DOHH2 (cell line): ENCODE data around the gene SNAPC2.

Experiments used
- EZH2phosphoT487 ChIP-seq: fragments of 200-600 bp; sonication (generic); IDR thresholded peaks from 2 replicates; pipeline ENCODE4 v1.6.1; 2017; ENCODE audit warnings: borderline replicate concordance, mild to moderate bottlenecking, antibody characterized with exemption, low read length, moderate library complexity, mixed read lengths
- TF ChIP-seq, protein P1 (sequence below): fragments of 200-600 bp; sonication (generic); IDR thresholded peaks from one replicate; pipeline ENCODE4 v1.5.1; 2014; ENCODE audit warnings: antibody characterized with exemption, mild to moderate bottlenecking, low read depth, low read length; ENCODE audit not compliant: poor library complexity, severe bottlenecking

GRCh38 chr19:7912144-7912696 is 7.9 kb upstream of the SNAPC2 start:
- TF ChIP-seq, protein P1, sequence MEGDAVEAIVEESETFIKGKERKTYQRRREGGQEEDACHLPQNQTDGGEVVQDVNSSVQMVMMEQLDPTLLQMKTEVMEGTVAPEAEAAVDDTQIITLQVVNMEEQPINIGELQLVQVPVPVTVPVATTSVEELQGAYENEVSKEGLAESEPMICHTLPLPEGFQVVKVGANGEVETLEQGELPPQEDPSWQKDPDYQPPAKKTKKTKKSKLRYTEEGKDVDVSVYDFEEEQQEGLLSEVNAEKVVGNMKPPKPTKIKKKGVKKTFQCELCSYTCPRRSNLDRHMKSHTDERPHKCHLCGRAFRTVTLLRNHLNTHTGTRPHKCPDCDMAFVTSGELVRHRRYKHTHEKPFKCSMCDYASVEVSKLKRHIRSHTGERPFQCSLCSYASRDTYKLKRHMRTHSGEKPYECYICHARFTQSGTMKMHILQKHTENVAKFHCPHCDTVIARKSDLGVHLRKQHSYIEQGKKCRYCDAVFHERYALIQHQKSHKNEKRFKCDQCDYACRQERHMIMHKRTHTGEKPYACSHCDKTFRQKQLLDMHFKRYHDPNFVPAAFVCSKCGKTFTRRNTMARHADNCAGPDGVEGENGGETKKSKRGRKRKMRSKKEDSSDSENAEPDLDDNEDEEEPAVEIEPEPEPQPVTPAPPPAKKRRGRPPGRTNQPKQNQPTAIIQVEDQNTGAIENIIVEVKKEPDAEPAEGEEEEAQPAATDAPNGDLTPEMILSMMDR = no peak
- no peak for TF ChIP-seq EZH2phosphoT487
